CD14-positive monocyte (primary cell): Measurements from ENCODE around the gene DRC7. TPM values are rescaled to one million over a fixed set of nuclear protein-coding genes. Genes with fewer than 3 reads are reported as not detected.

ENCODE experiments used
- DNase-seq, 3 donors: peaks; one replicate each; pipeline ENCODE4 v3.0.0-alpha.2; 2011 to 2022
- H2AFZ ChIP-seq: 2 replicates; pipeline ENCODE4 v1.6.0; 2012; ENCODE audit warnings: mild to moderate bottlenecking, low read depth, low read length, inconsistent platforms; ENCODE audit not compliant: insufficient read depth, poor library complexity, severe bottlenecking
- H3K27ac ChIP-seq, 2 donors: 1 replicate in 1 of 2; 2 replicates in 1 of 2; pipeline ENCODE4 v1.5.1; 2012 to 2013; ENCODE audit warnings: low read length in 2 of 2, control low read depth in 1 of 2, inconsistent platforms in 1 of 2, low read depth in 1 of 2, mild to moderate bottlenecking in 1 of 2
- H3K27me3 ChIP-seq, 2 donors: one replicate each; pipeline versions ENCODE4 v1.6.0 to v1.6.1; 2011 to 2013; ENCODE audit warnings: low read length in 2 of 2; ENCODE audit not compliant: control insufficient read depth in 2 of 2, insufficient read depth in 2 of 2
- H3K36me3 ChIP-seq, 2 donors: replicated peaks in 1 of 2; 1 replicate in 1 of 2; 2 replicates in 1 of 2; pipeline versions ENCODE4 v1.5.1 to v1.6.1; 2012 to 2013; ENCODE audit warnings: low read length in 2 of 2, control low read depth in 1 of 2, inconsistent platforms in 1 of 2, mild to moderate bottlenecking in 1 of 2; ENCODE audit not compliant: insufficient read depth in 2 of 2, control insufficient read depth in 1 of 2
- H3K4me1 ChIP-seq, 2 donors: 1 replicate in 1 of 2; 2 replicates in 1 of 2; pipeline versions ENCODE4 v1.5.1 to v1.6.1; 2012 to 2013; ENCODE audit warnings: low read length in 2 of 2, control low read depth in 1 of 2, inconsistent platforms in 1 of 2, mild to moderate bottlenecking in 1 of 2, moderate library complexity in 1 of 2; ENCODE audit not compliant: insufficient read depth in 2 of 2, control insufficient read depth in 1 of 2
- H3K4me2 ChIP-seq: replicated peaks from 2 replicates; pipeline ENCODE3; 2012; ENCODE audit warnings: low read length, moderate library complexity, mild to moderate bottlenecking; ENCODE audit not compliant: poor library complexity, severe bottlenecking; ENCODE audit errors: extremely low read depth
- H3K4me3 ChIP-seq, 3 experiments: fragments of 200-600 bp in 1 of 3; sonication (generic) in 1 of 3; replicated peaks in 1 of 3; 1 replicate in 2 of 3; 2 replicates in 1 of 3; pipeline ENCODE4 v1.5.1; 2011 to 2013; ENCODE audit warnings: low read length in 3 of 3, mild to moderate bottlenecking in 3 of 3, control low read depth in 2 of 3, low read depth in 2 of 3, inconsistent platforms in 1 of 3, moderate library complexity in 1 of 3
- H3K79me2 ChIP-seq: 2 replicates; pipeline ENCODE4 v1.6.0; 2012; ENCODE audit warnings: mild to moderate bottlenecking, control low read depth, inconsistent platforms, low read length, moderate library complexity; ENCODE audit not compliant: insufficient read depth
- H3K9ac ChIP-seq: 2 replicates; pipeline ENCODE4 v1.6.0; 2017; ENCODE audit warnings: low read length, mild to moderate bottlenecking; ENCODE audit not compliant: insufficient read depth, poor library complexity, severe bottlenecking
- H3K9me3 ChIP-seq, 2 donors: replicated peaks in 1 of 2; 1 replicate in 1 of 2; 2 replicates in 1 of 2; pipeline versions ENCODE4 v1.5.1 to v1.6.1; 2012 to 2013; ENCODE audit warnings: low read length in 2 of 2, control low read depth in 1 of 2; ENCODE audit not compliant: control insufficient read depth in 1 of 2, insufficient read depth in 1 of 2
- H4K20me1 ChIP-seq: 2 replicates; pipeline ENCODE4 v1.6.0; 2012; ENCODE audit warnings: mild to moderate bottlenecking, low read length, control low read depth, moderate library complexity; ENCODE audit not compliant: insufficient read depth
- H3K27ac Mint-ChIP-seq, 7 donors: one replicate each; pipeline ENCODE4 v1.8.0; 2020; ENCODE audit warnings: mild to moderate bottlenecking in 7 of 7, mixed read lengths in 7 of 7, moderate library complexity in 6 of 7, inconsistent platforms in 2 of 7
- H3K27me3 Mint-ChIP-seq, 3 donors: one replicate each; pipeline ENCODE4 v1.8.0; 2021 to 2022; ENCODE audit warnings: low read depth in 3 of 3, mild to moderate bottlenecking in 3 of 3, mixed read lengths in 3 of 3, moderate library complexity in 3 of 3, inconsistent platforms in 1 of 3
- H3K36me3 Mint-ChIP-seq, 2 donors: one replicate each; pipeline ENCODE4 v1.8.0; 2020; ENCODE audit warnings: mixed read lengths in 2 of 2, inconsistent platforms in 1 of 2, mild to moderate bottlenecking in 1 of 2
- H3K4me1 Mint-ChIP-seq: one replicate; pipeline ENCODE4 v1.8.0; 2020; ENCODE audit warnings: mild to moderate bottlenecking, mixed read lengths
- H3K4me3 Mint-ChIP-seq, 2 donors: one replicate each; pipeline ENCODE4 v1.8.0; 2020; ENCODE audit warnings: mild to moderate bottlenecking in 2 of 2, mixed read lengths in 2 of 2, moderate library complexity in 1 of 2
- H3K9me3 Mint-ChIP-seq, 7 donors: one replicate each; pipeline ENCODE4 v1.8.0; 2020 to 2022; ENCODE audit warnings: mixed read lengths in 7 of 7, mild to moderate bottlenecking in 6 of 7, moderate library complexity in 6 of 7, inconsistent platforms in 2 of 7
- WGBS: methylation state at CpG from one replicate; pipeline ENCODE4 v1.1.5; 2013; ENCODE audit warnings: missing lambda C conversion rate; ENCODE audit not compliant: insufficient coverage; 5-methylcytosine and 5-hydroxymethylcytosine counted together
- intact Hi-C, 2 donors: fragments of 100-400 bp; cut with micrococcal nuclease; formaldehyde crosslinking; loops; one replicate each; pipeline versions ENCODE4 v1.15.0 to v1.15.1; 2023
- polyA plus RNA-seq, 3 donors: library from polyadenylated mRNA; depleted of rRNA in 1 of 3; unstranded in 2 of 3; stranded (reverse) in 1 of 3; fragments of 300-500 nt in 2 of 3; fragments of >200 nt in 1 of 3; fragmentation: Illumina TruSeq in 2 of 3; gene quantifications; 1 replicate in 2 of 3; 2 replicates in 1 of 3; pipeline ENCODE4 v1.2.3, GENCODE V29; 2012 to 2021
- TF ChIP-seq, protein P1 (sequence below): fragments of 200-600 bp; IDR thresholded peaks from one replicate; pipeline ENCODE4 v1.8.0; 2022; ENCODE audit warnings: antibody characterized with exemption, mild to moderate bottlenecking

Gene DRC7
- polyA plus RNA-seq, 3 donors, result 0.11 to 0.41 TPM; not detected in 1

DNA sequence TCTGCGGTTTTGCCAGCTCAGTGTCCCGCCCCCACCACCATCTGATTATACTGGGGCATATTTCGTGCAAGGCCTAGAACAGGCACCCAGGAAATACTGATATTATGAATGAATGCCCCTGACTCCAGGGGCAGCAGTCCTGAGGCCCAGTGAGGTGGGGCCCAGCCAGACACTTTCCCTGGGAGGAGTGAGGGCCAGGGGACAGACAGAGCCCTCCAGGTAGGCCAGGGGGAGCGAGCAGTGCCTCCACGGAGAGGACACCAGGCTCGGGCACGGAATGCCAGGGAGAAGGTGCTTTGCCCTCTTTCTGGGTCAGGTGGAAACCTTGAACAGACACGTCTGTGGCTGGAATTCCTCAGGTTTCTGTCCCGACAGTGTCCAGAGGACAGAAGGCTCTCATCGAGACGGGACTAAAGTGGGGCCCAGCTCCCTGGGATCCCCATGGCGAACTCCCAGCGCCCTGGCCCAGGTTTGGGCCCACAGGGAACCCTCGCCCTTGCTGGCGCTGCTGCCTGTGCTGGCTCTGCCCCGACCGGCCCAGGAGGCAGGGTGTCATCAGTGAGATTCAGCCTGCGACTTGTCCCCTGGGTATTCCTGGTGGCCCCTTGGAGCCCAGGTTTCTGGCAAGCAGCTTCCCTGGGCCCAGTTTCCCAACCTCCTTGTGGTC lies 45.3 kb downstream of the DRC7 start:
- Histone ChIP-seq H3K4me3 (no peak overlapping the region), H3K79me2 (no peaks in the 10 kb centered on the region), H3K4me2 (no peak overlapping the region), H3K9ac (no peak overlapping the region), H3K4me1 (peaks cover 12 to 15% of the 10 kb centered on the region in 2 donors), H3K27ac (no peak overlapping the region), H2AFZ (no peak overlapping the region), H3K36me3 (peaks cover 19 to 36% of the 10 kb centered on the region in 2 donors), H4K20me1 (no peaks in the 10 kb centered on the region), H3K27me3 (no peaks in the 10 kb centered on the region), H3K9me3 (no peaks in the 10 kb centered on the region)
- peaks cover 0 to 2% (median 2%) of the 10 kb centered on the region in 3 donors for H3K27me3 Mint-ChIP-seq
- DNase-seq, result no peak
- no peak overlapping the region for H3K4me3 Mint-ChIP-seq
- TF ChIP-seq, protein P1, sequence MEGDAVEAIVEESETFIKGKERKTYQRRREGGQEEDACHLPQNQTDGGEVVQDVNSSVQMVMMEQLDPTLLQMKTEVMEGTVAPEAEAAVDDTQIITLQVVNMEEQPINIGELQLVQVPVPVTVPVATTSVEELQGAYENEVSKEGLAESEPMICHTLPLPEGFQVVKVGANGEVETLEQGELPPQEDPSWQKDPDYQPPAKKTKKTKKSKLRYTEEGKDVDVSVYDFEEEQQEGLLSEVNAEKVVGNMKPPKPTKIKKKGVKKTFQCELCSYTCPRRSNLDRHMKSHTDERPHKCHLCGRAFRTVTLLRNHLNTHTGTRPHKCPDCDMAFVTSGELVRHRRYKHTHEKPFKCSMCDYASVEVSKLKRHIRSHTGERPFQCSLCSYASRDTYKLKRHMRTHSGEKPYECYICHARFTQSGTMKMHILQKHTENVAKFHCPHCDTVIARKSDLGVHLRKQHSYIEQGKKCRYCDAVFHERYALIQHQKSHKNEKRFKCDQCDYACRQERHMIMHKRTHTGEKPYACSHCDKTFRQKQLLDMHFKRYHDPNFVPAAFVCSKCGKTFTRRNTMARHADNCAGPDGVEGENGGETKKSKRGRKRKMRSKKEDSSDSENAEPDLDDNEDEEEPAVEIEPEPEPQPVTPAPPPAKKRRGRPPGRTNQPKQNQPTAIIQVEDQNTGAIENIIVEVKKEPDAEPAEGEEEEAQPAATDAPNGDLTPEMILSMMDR, result no peak
- H3K36me3 Mint-ChIP-seq, result peaks cover 25 to 40% of the 10 kb centered on the region in 2 donors
- H3K27ac Mint-ChIP-seq, result no peak overlapping the region
- H3K9me3 Mint-ChIP-seq, result peaks cover 0 to 3% (median 0%) of the 10 kb centered on the region in 7 donors
- H3K4me1 Mint-ChIP-seq, result peaks cover 12% of the 10 kb centered on the region
- WGBS, result 93% methylated on average over 16 of the region's 18 CpGs
- intact Hi-C loops, result loop anchor here (5.0 to 10.0 kb wide), 5 partner anchors 93 to 435 kb away; partner anchors contain the start of genes CFAP20 (in 1 of the 2), POLR2C (in 1 of the 2), USB1 (in 1 of the 2) and ZNF319 (in 1 of the 2)

DNA sequence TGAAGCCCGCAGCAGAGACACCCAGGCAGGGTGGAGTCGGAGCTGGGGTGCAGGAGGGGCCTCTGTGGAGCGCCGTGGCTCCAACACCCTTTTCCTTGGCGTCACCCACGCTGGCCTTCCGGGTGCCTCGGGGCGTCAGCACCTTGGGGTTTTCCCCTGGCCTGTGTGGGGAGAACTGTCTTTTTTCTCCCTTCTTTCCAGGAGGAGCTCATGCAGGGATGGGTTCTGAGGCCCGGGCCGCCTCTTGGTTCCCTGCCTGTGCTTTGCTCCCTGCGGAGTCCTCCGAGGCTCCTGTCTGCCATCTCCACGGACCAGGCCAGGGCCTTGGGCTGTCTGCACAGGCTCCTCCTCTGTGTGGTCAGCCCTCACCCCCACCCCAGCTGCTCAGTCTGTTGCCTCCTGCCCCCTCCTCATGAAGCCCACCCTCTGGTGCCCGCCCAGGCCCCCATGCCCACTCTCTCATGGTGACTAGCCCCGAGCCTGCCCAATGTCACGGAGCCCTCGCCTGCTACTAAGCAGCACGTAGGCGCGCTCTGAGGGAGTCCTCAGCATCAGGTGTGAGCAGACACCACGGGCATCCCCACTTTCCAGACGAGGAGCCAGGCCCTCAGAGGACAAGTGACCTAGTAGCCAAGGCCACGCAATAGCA lies 45.9 kb downstream of the DRC7 start:
- Mint-ChIP-seq H3K27me3 (peaks cover 0 to 2% (median 2%) of the 10 kb centered on the region in 3 donors), H3K27ac (peak overlapping the region in 1 of 7 donors; percentile 20), H3K9me3 (peaks cover 0 to 3% (median 0%) of the 10 kb centered on the region in 7 donors), H3K4me1 (peaks cover 12% of the 10 kb centered on the region), H3K4me3 (no peak overlapping the region), H3K36me3 (peaks cover 27 to 43% of the 10 kb centered on the region in 2 donors)
- H3K27me3 ChIP-seq, result no peaks in the 10 kb centered on the region
- peaks cover 20 to 36% of the 10 kb centered on the region in 2 donors for H3K36me3 ChIP-seq
- no peaks in the 10 kb centered on the region for H3K79me2 ChIP-seq
- no peak overlapping the region for H3K27ac ChIP-seq
- 95% methylated on average over 17 of the region's 24 CpGs for WGBS
- H3K9ac ChIP-seq, result no peak overlapping the region
- no peaks in the 10 kb centered on the region for H4K20me1 ChIP-seq
- intact Hi-C loops, result no loop called here
- no peaks in the 10 kb centered on the region for H3K9me3 ChIP-seq
- DNase-seq, result no peak
- peaks cover 12 to 14% of the 10 kb centered on the region in 2 donors for H3K4me1 ChIP-seq
- H2AFZ ChIP-seq, result no peak overlapping the region
- H3K4me3 ChIP-seq, result no peak overlapping the region
- H3K4me2 ChIP-seq, result no peak overlapping the region
- TF ChIP-seq, protein P1, result no peak
